IMR-90 (cell line): ENCODE results near the gene LILRB2. TPM values are rescaled to one million over a fixed set of nuclear protein-coding genes. Genes with fewer than 3 reads are reported as not detected.

Experiments
- ATAC-seq: fragments of 200-7000 bp; cut with Tn5 transposase; 2 replicates; pipeline ENCODE4 v1.9.1; 2020; ENCODE audit warnings: low read depth, mild to moderate bottlenecking, moderate library complexity
- BruUV-seq: library from RNA; stranded (reverse); fragments of 400-500 nt; replicated peaks from 2 replicates; lab custom pipeline; 2021; lab: Mats Ljungman, UMichigan
- CTCF ChIA-PET: fragments of 300-600 bp; formaldehyde crosslinking; extraction: SDS; loops from one replicate; lab custom pipeline; 2021; ENCODE audit warnings: antibody characterized with exemption; lab: Yijun Ruan, JAX
- POLR2A ChIA-PET: fragments of 300-600 bp; sonication (Branson Sonifier 250); formaldehyde crosslinking; loops from one replicate; lab custom pipeline; 2022; ENCODE audit warnings: antibody characterized with exemption; ENCODE audit not compliant: unreplicated experiment; lab: Charles Lee
- DNase-seq: peaks from one replicate; pipeline ENCODE4 v3.0.0; 2013
- H2AFZ ChIP-seq: replicated peaks from 2 replicates; pipeline ENCODE3; 2013; ENCODE audit warnings: low read length, mild to moderate bottlenecking; ENCODE audit not compliant: poor library complexity
- H2AK5ac ChIP-seq: 2 replicates; pipeline ENCODE4 v1.6.1; 2013; ENCODE audit warnings: low read depth, low read length, inconsistent platforms
- H2AK9ac ChIP-seq: replicated peaks from 2 replicates; pipeline ENCODE3; 2013; ENCODE audit warnings: mild to moderate bottlenecking, low read depth, low read length, moderate library complexity; ENCODE audit not compliant: poor library complexity
- H2BK120ac ChIP-seq: 2 replicates; pipeline ENCODE4 v1.6.1; 2013; ENCODE audit warnings: low read depth, low read length, inconsistent platforms
- H2BK15ac ChIP-seq: 3 replicates; pipeline ENCODE4 v1.6.1; 2013; ENCODE audit warnings: low read depth, low read length, inconsistent platforms
- H2BK20ac ChIP-seq: 2 replicates; pipeline ENCODE4 v1.6.1; 2013; ENCODE audit warnings: low read depth, mild to moderate bottlenecking, inconsistent platforms, low read length, moderate library complexity
- H2BK5ac ChIP-seq: 2 replicates; pipeline ENCODE4 v1.6.1; 2013; ENCODE audit warnings: mild to moderate bottlenecking, low read depth, low read length, inconsistent platforms; ENCODE audit not compliant: poor library complexity, severe bottlenecking
- H3K14ac ChIP-seq: replicated peaks from 2 replicates; pipeline ENCODE4 v1.6.1; 2013; ENCODE audit warnings: low read depth, low read length, inconsistent platforms
- H3K18ac ChIP-seq: 2 replicates; pipeline ENCODE4 v1.6.1; 2013; ENCODE audit warnings: low read depth, low read length, control low read depth
- H3K23ac ChIP-seq: 2 replicates; pipeline ENCODE4 v1.6.1; 2013; ENCODE audit warnings: low read depth, low read length, inconsistent platforms
- H3K27ac ChIP-seq: 2 replicates; pipeline ENCODE4 v1.5.1; 2013; ENCODE audit warnings: mild to moderate bottlenecking, control low read depth, low read length; ENCODE audit not compliant: insufficient read depth
- H3K27me3 ChIP-seq: 2 replicates; pipeline ENCODE4 v1.6.1; 2013; ENCODE audit warnings: low read length; ENCODE audit not compliant: control insufficient read depth, insufficient read depth
- H3K36me3 ChIP-seq: 2 replicates; pipeline ENCODE4 v1.6.1; 2013; ENCODE audit warnings: low read length, mixed read lengths; ENCODE audit not compliant: control insufficient read depth, insufficient read depth
- H3K4ac ChIP-seq: 2 replicates; pipeline ENCODE4 v1.6.1; 2013; ENCODE audit warnings: low read depth, low read length, inconsistent platforms
- H3K4me1 ChIP-seq: 2 replicates; pipeline ENCODE4 v1.6.1; 2013; ENCODE audit warnings: low read length, mixed read lengths; ENCODE audit not compliant: control insufficient read depth, insufficient read depth
- H3K4me2 ChIP-seq: 2 replicates; pipeline ENCODE4 v1.6.1; 2013; ENCODE audit warnings: low read depth, mild to moderate bottlenecking, control low read depth, low read length, moderate library complexity
- H3K4me3 ChIP-seq: 2 replicates; pipeline ENCODE4 v1.5.1; 2013; ENCODE audit warnings: low read depth, mild to moderate bottlenecking, control low read depth, low read length, moderate library complexity; ENCODE audit not compliant: insufficient read depth
- H3K56ac ChIP-seq: 2 replicates; pipeline ENCODE4 v1.6.1; 2013; ENCODE audit warnings: low read length, inconsistent platforms; ENCODE audit not compliant: insufficient read depth; ENCODE audit errors: extremely low read depth
- H3K79me1 ChIP-seq, 2 experiments: 2 replicates each; pipeline ENCODE4 v1.6.1; 2013; ENCODE audit warnings: low read length in 2 of 2, inconsistent platforms in 1 of 2, low read depth in 1 of 2
- H3K9ac ChIP-seq: 2 replicates; pipeline ENCODE4 v1.6.1; 2013; ENCODE audit warnings: low read depth, low read length, control low read depth
- H3K9me1 ChIP-seq: 2 replicates; pipeline ENCODE4 v1.6.1; 2013; ENCODE audit warnings: low read length, inconsistent platforms; ENCODE audit not compliant: insufficient read depth
- H3K9me3 ChIP-seq: 2 replicates; pipeline ENCODE4 v1.6.1; 2013; ENCODE audit warnings: low read length; ENCODE audit not compliant: control insufficient read depth, insufficient read depth
- H4K20me1 ChIP-seq: 2 replicates; pipeline ENCODE4 v1.6.1; 2013; ENCODE audit warnings: low read length, inconsistent platforms; ENCODE audit not compliant: insufficient read depth
- H4K5ac ChIP-seq: 2 replicates; pipeline ENCODE4 v1.6.1; 2013; ENCODE audit warnings: mild to moderate bottlenecking, low read depth, low read length, control low read depth
- H4K8ac ChIP-seq, 2 experiments: 2 replicates each; pipeline ENCODE4 v1.6.1; 2013; ENCODE audit warnings: low read depth in 2 of 2, low read length in 2 of 2, control low read depth in 1 of 2, inconsistent platforms in 1 of 2
- H4K91ac ChIP-seq: 2 replicates; pipeline ENCODE4 v1.6.1; 2013; ENCODE audit warnings: low read depth, low read length, inconsistent platforms; ENCODE audit not compliant: insufficient read depth
- BHLHE40 ChIP-seq: fragments of 150-350 bp; IDR thresholded peaks from 2 replicates; pipeline ENCODE4 v1.6.1; 2016; ENCODE audit warnings: mild to moderate bottlenecking, low read depth, low read length
- CEBPB ChIP-seq: IDR thresholded peaks from 2 replicates; pipeline ENCODE4 v1.6.1; 2012; ENCODE audit warnings: low read depth, low read length, improper control_type of control experiment
- CHD1 ChIP-seq: IDR thresholded peaks from 2 replicates; pipeline ENCODE4 v1.6.1; 2012; ENCODE audit warnings: low read depth, low read length, improper control_type of control experiment
- FOS ChIP-seq: fragments of 150-350 bp; IDR thresholded peaks from 2 replicates; pipeline ENCODE4 v1.6.1; 2016; ENCODE audit warnings: low read depth, low read length
- MAFK ChIP-seq: IDR thresholded peaks from 2 replicates; pipeline ENCODE4 v1.6.1; 2012; ENCODE audit warnings: low read depth, low read length, improper control_type of control experiment
- MAZ ChIP-seq: IDR thresholded peaks from 2 replicates; pipeline ENCODE4 v1.6.1; 2012; ENCODE audit warnings: low read depth, mild to moderate bottlenecking, low read length, improper control_type of control experiment, moderate library complexity, borderline replicate concordance
- MXI1 ChIP-seq: IDR thresholded peaks from 2 replicates; pipeline ENCODE4 v1.6.1; 2012; ENCODE audit warnings: low read depth, mild to moderate bottlenecking, low read length, moderate library complexity, borderline replicate concordance
- NFE2L2 ChIP-seq: fragments of 150-350 bp; IDR thresholded peaks from 2 replicates; pipeline ENCODE4 v1.6.1; 2016; ENCODE audit warnings: low read depth, mild to moderate bottlenecking, low read length
- POLR2A ChIP-seq: IDR thresholded peaks from 2 replicates; pipeline ENCODE4 v1.6.1; 2012; ENCODE audit warnings: mild to moderate bottlenecking, low read depth, low read length
- RAD21 ChIP-seq: IDR thresholded peaks from 2 replicates; pipeline ENCODE4 v1.6.1; 2012; ENCODE audit warnings: low read length, improper control_type of control experiment
- RCOR1 ChIP-seq: IDR thresholded peaks from 2 replicates; pipeline ENCODE4 v1.6.1; 2012; ENCODE audit warnings: mild to moderate bottlenecking, low read length, improper control_type of control experiment; ENCODE audit not compliant: insufficient replicate concordance
- RFX5 ChIP-seq: IDR thresholded peaks from 2 replicates; pipeline ENCODE4 v1.8.0; 2012; ENCODE audit warnings: low read depth, mild to moderate bottlenecking, low read length, moderate library complexity
- SMC3 ChIP-seq: fragments of 150-350 bp; IDR thresholded peaks from 2 replicates; pipeline ENCODE4 v1.6.1; 2016; ENCODE audit warnings: low read depth, mild to moderate bottlenecking, antibody characterized with exemption, low read length, moderate library complexity
- WGBS, 2 experiments: methylation state at CpG; one replicate each; pipeline versions ENCODE4 v1.1.5 to v1.1.7; 2013; ENCODE audit warnings: missing lambda C conversion rate in 2 of 2; ENCODE audit not compliant: insufficient read length in 1 of 2; ENCODE audit errors: extremely low coverage in 2 of 2; 5-methylcytosine and 5-hydroxymethylcytosine counted together
- dilution Hi-C: fragments of 300-500 bp; cut with HindIII; formaldehyde crosslinking; loops from one replicate; pipeline ENCODE4 v1.14.3; 2018; ENCODE audit warnings: low sequenced_read_pairs; ENCODE audit not compliant: unreplicated experiment
- in situ Hi-C: fragments of 300-500 bp; cut with MboI; formaldehyde crosslinking; loops from 3 replicates; pipeline ENCODE4 v1.14.3; 2019; ENCODE audit warnings: low sequenced_read_pairs, inconsistent platforms, mixed read lengths
- intact Hi-C: fragments of 100-400 bp; cut with micrococcal nuclease; formaldehyde crosslinking; loops from 2 replicates; pipeline ENCODE4 v1.10.0; 2022
- polyA plus RNA-seq, 3 experiments: library from polyadenylated mRNA; depleted of rRNA; stranded (reverse); fragments of >200 nt; gene quantifications; 2 replicates each; pipeline ENCODE4 v1.2.3, GENCODE V29; 2012; ENCODE audit warnings: low replicate concordance in 1 of 3
- total RNA-seq: library from RNA; depleted of rRNA; stranded (reverse); fragments of >200 nt; gene quantifications from 2 replicates; pipeline ENCODE4 v1.2.3, GENCODE V29; 2012
- TF ChIP-seq, protein P1 (sequence below): fragments of 150-350 bp; IDR thresholded peaks from 2 replicates; pipeline ENCODE4 v1.6.1; 2016; ENCODE audit warnings: low read depth, mild to moderate bottlenecking, low read length, moderate library complexity, borderline replicate concordance
- TF ChIP-seq, protein P2 (sequence below): fragments of 150-350 bp; IDR thresholded peaks from 2 replicates; pipeline ENCODE4 v1.6.1; 2017; ENCODE audit warnings: mild to moderate bottlenecking, antibody characterized with exemption, low read length, low read depth
- TF ChIP-seq, protein P3 (sequence below): conservative IDR thresholded peaks from 2 replicates; pipeline ENCODE4 v1.5.1; 2012; ENCODE audit warnings: mild to moderate bottlenecking, low read depth, low read length, improper control_type of control experiment

LILRB2 gene
- total and polyA plus RNA-seq, 2 of the 4 experiments (the other 2 are of a cell fraction), result not detected

DNA sequence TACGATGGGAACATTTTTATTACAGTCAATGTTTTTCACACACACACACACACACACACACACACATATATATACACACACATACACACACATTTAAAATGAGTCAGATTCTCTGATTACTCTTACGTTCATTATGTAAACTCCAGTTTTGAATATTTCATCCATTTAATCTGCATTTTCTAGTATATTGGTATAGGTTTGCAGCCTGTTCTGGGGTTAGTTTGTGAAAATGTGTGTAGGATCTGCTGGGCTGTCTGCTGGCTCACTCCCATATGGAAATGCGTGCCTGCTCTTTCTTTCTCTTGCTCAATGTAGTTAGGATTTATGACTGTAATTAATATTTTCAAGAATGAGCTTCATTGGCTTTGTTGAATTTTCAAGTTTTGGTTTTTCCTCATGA, 7.1 kb downstream of the LILRB2 start:
- H3K9ac ChIP-seq, result no peak overlapping the region
- ChIA-PET CTCF (no interaction called here), POLR2A (no interaction called here)
- no peak overlapping the region for H2BK120ac ChIP-seq
- H2AFZ ChIP-seq, result no peak overlapping the region
- no peak overlapping the region for H4K91ac ChIP-seq
- H2BK20ac ChIP-seq, result no peak overlapping the region
- H4K8ac ChIP-seq, result no peak overlapping the region
- H2AK5ac ChIP-seq, result no peak overlapping the region
- H3K4me2 ChIP-seq, result no peak overlapping the region
- H4K5ac ChIP-seq, result no peak overlapping the region
- H2AK9ac ChIP-seq, result no peak overlapping the region
- H3K4me3 ChIP-seq, result no peak overlapping the region
- no peak overlapping the region for H3K23ac ChIP-seq
- no peak overlapping the region for H3K14ac ChIP-seq
- dilution Hi-C loops, result no loop called here
- no peaks in the 10 kb centered on the region for H3K9me1 ChIP-seq
- no peak overlapping the region for H3K27ac ChIP-seq
- H4K20me1 ChIP-seq, result no peaks in the 10 kb centered on the region
- TF ChIP-seq RAD21, result no peak
- no peak for TF ChIP-seq NFE2L2
- no peak for TF ChIP-seq BHLHE40
- TF ChIP-seq MXI1, result no peak
- TF ChIP-seq CEBPB, result no peak
- no peak for TF ChIP-seq RFX5
- no peak for TF ChIP-seq RCOR1
- TF ChIP-seq MAFK, result no peak
- TF ChIP-seq, protein P1, sequence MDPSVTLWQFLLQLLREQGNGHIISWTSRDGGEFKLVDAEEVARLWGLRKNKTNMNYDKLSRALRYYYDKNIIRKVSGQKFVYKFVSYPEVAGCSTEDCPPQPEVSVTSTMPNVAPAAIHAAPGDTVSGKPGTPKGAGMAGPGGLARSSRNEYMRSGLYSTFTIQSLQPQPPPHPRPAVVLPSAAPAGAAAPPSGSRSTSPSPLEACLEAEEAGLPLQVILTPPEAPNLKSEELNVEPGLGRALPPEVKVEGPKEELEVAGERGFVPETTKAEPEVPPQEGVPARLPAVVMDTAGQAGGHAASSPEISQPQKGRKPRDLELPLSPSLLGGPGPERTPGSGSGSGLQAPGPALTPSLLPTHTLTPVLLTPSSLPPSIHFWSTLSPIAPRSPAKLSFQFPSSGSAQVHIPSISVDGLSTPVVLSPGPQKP, result no peak
- TF ChIP-seq FOS, result no peak
- TF ChIP-seq, protein P2, sequence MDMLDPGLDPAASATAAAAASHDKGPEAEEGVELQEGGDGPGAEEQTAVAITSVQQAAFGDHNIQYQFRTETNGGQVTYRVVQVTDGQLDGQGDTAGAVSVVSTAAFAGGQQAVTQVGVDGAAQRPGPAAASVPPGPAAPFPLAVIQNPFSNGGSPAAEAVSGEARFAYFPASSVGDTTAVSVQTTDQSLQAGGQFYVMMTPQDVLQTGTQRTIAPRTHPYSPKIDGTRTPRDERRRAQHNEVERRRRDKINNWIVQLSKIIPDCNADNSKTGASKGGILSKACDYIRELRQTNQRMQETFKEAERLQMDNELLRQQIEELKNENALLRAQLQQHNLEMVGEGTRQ, result no peak
- TF ChIP-seq CHD1, result no peak
- TF ChIP-seq, protein P3, sequence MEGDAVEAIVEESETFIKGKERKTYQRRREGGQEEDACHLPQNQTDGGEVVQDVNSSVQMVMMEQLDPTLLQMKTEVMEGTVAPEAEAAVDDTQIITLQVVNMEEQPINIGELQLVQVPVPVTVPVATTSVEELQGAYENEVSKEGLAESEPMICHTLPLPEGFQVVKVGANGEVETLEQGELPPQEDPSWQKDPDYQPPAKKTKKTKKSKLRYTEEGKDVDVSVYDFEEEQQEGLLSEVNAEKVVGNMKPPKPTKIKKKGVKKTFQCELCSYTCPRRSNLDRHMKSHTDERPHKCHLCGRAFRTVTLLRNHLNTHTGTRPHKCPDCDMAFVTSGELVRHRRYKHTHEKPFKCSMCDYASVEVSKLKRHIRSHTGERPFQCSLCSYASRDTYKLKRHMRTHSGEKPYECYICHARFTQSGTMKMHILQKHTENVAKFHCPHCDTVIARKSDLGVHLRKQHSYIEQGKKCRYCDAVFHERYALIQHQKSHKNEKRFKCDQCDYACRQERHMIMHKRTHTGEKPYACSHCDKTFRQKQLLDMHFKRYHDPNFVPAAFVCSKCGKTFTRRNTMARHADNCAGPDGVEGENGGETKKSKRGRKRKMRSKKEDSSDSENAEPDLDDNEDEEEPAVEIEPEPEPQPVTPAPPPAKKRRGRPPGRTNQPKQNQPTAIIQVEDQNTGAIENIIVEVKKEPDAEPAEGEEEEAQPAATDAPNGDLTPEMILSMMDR, result no peak
- no peak for TF ChIP-seq MAZ
- TF ChIP-seq POLR2A, result no peak
- TF ChIP-seq SMC3, result no peak
- intact Hi-C loops, result no loop called here
- H3K79me1 ChIP-seq, result no peaks in the 10 kb centered on the region
- no TSS peak for BruUV-seq
- no peak overlapping the region for H3K18ac ChIP-seq
- ATAC-seq, result no peak
- no peaks in the 10 kb centered on the region for H3K4me1 ChIP-seq
- no peaks in the 10 kb centered on the region for H3K9me3 ChIP-seq
- no peak for DNase-seq
- no peak overlapping the region for H3K4ac ChIP-seq
- H2BK5ac ChIP-seq, result no peak overlapping the region
- WGBS, 2 experiments, result no CpG with 5 or more reads among the region's 3 CpGs
- no peaks in the 10 kb centered on the region for H3K36me3 ChIP-seq
- in situ Hi-C loops, result no loop called here
- no peaks in the 10 kb centered on the region; the same call in 1 of the 2 replicates for H3K27me3 ChIP-seq
- no peak overlapping the region for H2BK15ac ChIP-seq
- H3K56ac ChIP-seq, result no peak overlapping the region
